Uterus (tissue), 4 donors: Measurements from ENCODE around the gene SORCS3. TPM values are rescaled to one million over a fixed set of nuclear protein-coding genes. Genes with fewer than 3 reads are reported as not detected.
"Not testable (repeated sequence)": the region's sequence is repeated elsewhere in the genome, so short reads cannot be mapped to it uniquely, and the experiment has no call there.

Experiments
- DNase-seq, 2 donors: peaks; one replicate each; pipeline ENCODE4 v3.0.0-alpha.2; 2019 to 2020
- H3K27ac ChIP-seq, 2 donors: fragments of 200-600 bp; sonication (generic); 1 replicate in 1 of 2; 2 replicates in 1 of 2; pipeline ENCODE4 v1.5.1; 2016 to 2018
- H3K27me3 ChIP-seq, 2 donors: fragments of 200-600 bp; sonication (generic); one replicate each; pipeline ENCODE4 v1.5.1; 2018 to 2019; ENCODE audit warnings: control low read depth in 1 of 2
- H3K36me3 ChIP-seq, 2 donors: fragments of 200-600 bp; sonication (generic); one replicate each; pipeline ENCODE4 v1.5.1; 2019; ENCODE audit warnings: control low read depth in 1 of 2
- H3K4me1 ChIP-seq, 2 donors: fragments of 200-600 bp; sonication (generic); one replicate each; pipeline ENCODE4 v1.5.1; 2018 to 2019; ENCODE audit warnings: control low read depth in 1 of 2
- H3K4me3 ChIP-seq, 2 donors: fragments of 200-600 bp; sonication (generic); 1 replicate in 1 of 2; 2 replicates in 1 of 2; pipeline ENCODE4 v1.5.1; 2018 to 2019; ENCODE audit warnings: mild to moderate bottlenecking in 1 of 2
- H3K9me3 ChIP-seq, 2 donors: fragments of 200-600 bp; sonication (generic); one replicate each; pipeline ENCODE4 v1.5.1; 2019; ENCODE audit warnings: control low read depth in 1 of 2
- POLR2A ChIP-seq, 2 donors: fragments of 450-650 bp; IDR thresholded peaks; one replicate each; pipeline ENCODE4 v1.6.1; 2016; ENCODE audit warnings: antibody characterized with exemption in 2 of 2, mild to moderate bottlenecking in 1 of 2, moderate library complexity in 1 of 2
- intact Hi-C: fragments of 100-400 bp; cut with DNase I; formaldehyde crosslinking; loops from one replicate; pipeline ENCODE4 v1.15.1; 2023; ENCODE audit warnings: low total_unique reads
- total RNA-seq, 4 donors: library from RNA; depleted of rRNA in 3 of 4; stranded (reverse); fragments of >200 nt in 3 of 4; gene quantifications; one replicate each; pipeline versions ENCODE4 v1.1.0 to v1.2.4, GENCODE V29; 2014 to 2023
- TF ChIP-seq, protein P1 (sequence below), 4 experiments: fragments of 200-600 bp in 2 of 4; fragments of 450-650 bp in 2 of 4; sonication (generic) in 2 of 4; IDR thresholded peaks; one replicate each; pipeline ENCODE4 v1.5.1; 2016 to 2019; ENCODE audit warnings: antibody characterized with exemption in 4 of 4, mild to moderate bottlenecking in 2 of 4, moderate library complexity in 1 of 4
- donor health status: DM: yes; HTN: yes; CAD: no.

The SORCS3 gene
- total RNA-seq, 4 donors from 2014 or later: 0.77 to 2.4 TPM; not detected in 2

- DNase-seq: no peak
- H3K27ac ChIP-seq: no peak overlapping the region
- no peaks in the 10 kb centered on the region for H3K27me3 ChIP-seq
- H3K4me1 ChIP-seq: no peaks in the 10 kb centered on the region
- no peaks in the 10 kb centered on the region for H3K36me3 ChIP-seq
- no peak for TF ChIP-seq POLR2A (IDR thresholded peaks at IDR 0.05)
- TF ChIP-seq, protein P1, sequence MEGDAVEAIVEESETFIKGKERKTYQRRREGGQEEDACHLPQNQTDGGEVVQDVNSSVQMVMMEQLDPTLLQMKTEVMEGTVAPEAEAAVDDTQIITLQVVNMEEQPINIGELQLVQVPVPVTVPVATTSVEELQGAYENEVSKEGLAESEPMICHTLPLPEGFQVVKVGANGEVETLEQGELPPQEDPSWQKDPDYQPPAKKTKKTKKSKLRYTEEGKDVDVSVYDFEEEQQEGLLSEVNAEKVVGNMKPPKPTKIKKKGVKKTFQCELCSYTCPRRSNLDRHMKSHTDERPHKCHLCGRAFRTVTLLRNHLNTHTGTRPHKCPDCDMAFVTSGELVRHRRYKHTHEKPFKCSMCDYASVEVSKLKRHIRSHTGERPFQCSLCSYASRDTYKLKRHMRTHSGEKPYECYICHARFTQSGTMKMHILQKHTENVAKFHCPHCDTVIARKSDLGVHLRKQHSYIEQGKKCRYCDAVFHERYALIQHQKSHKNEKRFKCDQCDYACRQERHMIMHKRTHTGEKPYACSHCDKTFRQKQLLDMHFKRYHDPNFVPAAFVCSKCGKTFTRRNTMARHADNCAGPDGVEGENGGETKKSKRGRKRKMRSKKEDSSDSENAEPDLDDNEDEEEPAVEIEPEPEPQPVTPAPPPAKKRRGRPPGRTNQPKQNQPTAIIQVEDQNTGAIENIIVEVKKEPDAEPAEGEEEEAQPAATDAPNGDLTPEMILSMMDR (IDR thresholded peaks at IDR 0.05): no peak
- no peak overlapping the region for H3K4me3 ChIP-seq
- H3K9me3 ChIP-seq: no peaks in the 10 kb centered on the region
- intact Hi-C loops: no loop called here
These were observed 48.0 kb downstream of the SORCS3 start for GRCh38 chr10:104689105-104689504.

DNA sequence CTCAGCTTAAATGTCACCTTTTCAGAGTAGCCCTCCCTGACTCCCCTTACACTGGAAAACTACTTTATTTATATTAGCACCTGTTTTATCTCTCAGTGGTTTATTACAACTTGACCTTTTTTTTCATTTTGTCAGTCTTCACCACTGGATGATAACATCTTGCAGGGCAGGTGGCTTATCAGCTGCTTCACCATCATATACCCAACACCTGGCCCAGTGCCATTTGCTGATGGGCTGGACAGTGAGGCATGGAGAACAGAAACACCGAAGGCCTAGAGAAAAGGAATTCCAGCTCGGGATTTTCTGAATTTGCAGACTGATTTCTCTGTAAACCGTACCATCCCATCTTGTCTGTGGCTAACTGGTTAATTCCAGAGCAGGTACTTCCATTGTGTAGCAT, 48.5 kb downstream of the SORCS3 start:
- H3K9me3 ChIP-seq: no peaks in the 10 kb centered on the region
- intact Hi-C loops: no loop called here
- H3K4me1 ChIP-seq: no peaks in the 10 kb centered on the region
- DNase-seq: no peak
- no peaks in the 10 kb centered on the region for H3K36me3 ChIP-seq
- no peak overlapping the region for H3K4me3 ChIP-seq
- TF ChIP-seq POLR2A (IDR thresholded peaks at IDR 0.05): no peak
- TF ChIP-seq, protein P1 (IDR thresholded peaks at IDR 0.05): no peak
- H3K27ac ChIP-seq: no peak overlapping the region
- H3K27me3 ChIP-seq: no peaks in the 10 kb centered on the region

DNA sequence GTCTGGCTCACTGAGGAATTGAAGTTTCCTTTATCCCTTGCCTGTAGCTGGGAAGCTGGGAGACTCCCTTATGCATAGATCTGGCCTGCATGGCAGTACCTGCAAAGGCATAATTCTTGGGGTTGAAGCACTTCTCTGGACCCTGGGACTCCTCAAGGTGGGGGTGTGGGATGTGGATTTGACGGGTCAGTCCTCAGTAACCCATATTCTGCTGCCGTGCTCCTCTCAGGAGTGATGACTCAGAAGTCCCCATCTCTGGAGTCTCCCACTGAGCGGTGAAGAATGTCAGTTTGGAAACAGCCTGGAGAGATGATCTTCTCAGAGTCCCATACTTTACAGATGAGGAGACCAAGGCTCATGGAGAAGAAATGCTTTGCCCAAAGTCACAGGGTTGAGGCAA, 49.0 kb downstream of the SORCS3 start:
- Histone ChIP-seq H3K9me3 (no peaks in the 10 kb centered on the region), H3K27me3 (no peaks in the 10 kb centered on the region), H3K4me1 (no peaks in the 10 kb centered on the region), H3K4me3 (no peak overlapping the region), H3K36me3 (no peaks in the 10 kb centered on the region), H3K27ac (no peak overlapping the region)
- intact Hi-C loops: no loop called here
- TF ChIP-seq POLR2A (IDR thresholded peaks at IDR 0.05): no peak
- TF ChIP-seq, protein P1 (IDR thresholded peaks at IDR 0.05): no peak
- no peak for DNase-seq

DNA sequence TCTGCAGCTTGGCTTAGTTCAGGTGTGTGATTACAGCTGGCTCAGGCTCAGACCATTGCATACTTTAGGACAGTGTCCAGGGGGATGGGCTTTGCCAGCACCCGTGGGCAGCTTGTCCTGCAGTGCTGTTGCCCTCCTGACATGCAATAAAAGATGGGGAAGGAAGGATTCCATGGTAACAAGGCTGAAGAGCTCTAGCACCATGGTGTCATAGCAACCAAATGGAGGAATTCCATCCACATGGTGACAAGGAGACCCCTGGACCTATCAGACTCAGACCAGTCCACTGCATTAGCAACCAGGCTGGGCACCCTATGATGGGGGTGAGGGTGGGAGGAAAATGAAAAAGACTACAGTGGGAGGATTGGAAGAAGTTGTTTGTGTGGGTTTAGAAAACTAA, 49.9 kb downstream of the SORCS3 start:
- no peak for DNase-seq
- no peak for TF ChIP-seq POLR2A (IDR thresholded peaks at IDR 0.05)
- TF ChIP-seq, protein P1 (IDR thresholded peaks at IDR 0.05): no peak
- no peaks in the 10 kb centered on the region for H3K27me3 ChIP-seq
- no peak overlapping the region for H3K27ac ChIP-seq
- no peak overlapping the region for H3K4me3 ChIP-seq
- intact Hi-C loops: no loop called here
- no peaks in the 10 kb centered on the region for H3K36me3 ChIP-seq
- no peaks in the 10 kb centered on the region for H3K4me1 ChIP-seq
- no peaks in the 10 kb centered on the region for H3K9me3 ChIP-seq

DNA sequence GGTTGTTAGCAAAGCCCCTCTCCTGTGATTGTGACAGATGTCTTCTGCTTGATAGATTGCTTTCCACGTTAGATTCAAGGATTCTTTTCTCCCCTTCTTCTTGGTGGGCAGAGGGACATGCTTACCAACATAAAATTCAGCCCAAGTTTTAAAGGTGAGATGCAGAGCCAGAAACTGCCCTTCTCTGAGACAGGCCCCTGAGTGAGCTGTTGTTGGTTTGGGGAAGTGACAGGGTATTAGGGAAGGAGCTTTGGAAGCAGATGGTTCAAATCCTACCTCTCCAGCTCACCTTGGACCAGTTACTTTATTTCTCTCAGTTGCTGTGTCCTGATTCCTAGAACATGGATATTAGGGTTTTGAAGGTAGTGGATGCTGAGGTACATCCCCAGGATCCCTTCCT, 53.0 kb downstream of the SORCS3 start:
- intact Hi-C loops: no loop called here
- H3K27ac ChIP-seq: no peak overlapping the region
- H3K4me1 ChIP-seq: no peaks in the 10 kb centered on the region
- no peaks in the 10 kb centered on the region for H3K36me3 ChIP-seq
- no peak for DNase-seq
- H3K4me3 ChIP-seq: no peak overlapping the region
- no peak for TF ChIP-seq POLR2A (IDR thresholded peaks at IDR 0.05)
- TF ChIP-seq, protein P1 (IDR thresholded peaks at IDR 0.05): no peak
- no peaks in the 10 kb centered on the region for H3K9me3 ChIP-seq
- no peaks in the 10 kb centered on the region for H3K27me3 ChIP-seq

DNA sequence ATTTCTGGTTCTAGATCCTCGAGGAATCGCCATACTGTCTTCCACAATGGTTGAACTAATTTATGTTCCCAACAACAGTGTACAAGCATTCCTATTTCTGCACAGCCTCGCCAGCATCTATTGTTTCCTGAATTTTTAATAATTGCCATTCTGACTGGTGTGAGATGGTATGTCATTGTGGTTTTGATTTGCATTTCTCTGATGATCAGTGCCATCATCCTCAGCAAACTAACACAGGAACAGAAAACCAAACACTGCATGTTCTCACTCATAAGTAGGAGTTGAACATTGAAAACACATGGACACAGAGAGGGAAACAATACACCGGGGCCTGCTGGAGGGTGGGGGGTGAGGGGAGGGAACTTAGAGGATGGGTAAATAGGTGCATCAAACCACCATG, 62.2 kb downstream of the SORCS3 start:
- H3K36me3 ChIP-seq, H3K27ac ChIP-seq, H3K27me3 ChIP-seq, H3K4me3 ChIP-seq, DNase-seq, intact Hi-C loops, H3K9me3 ChIP-seq, H3K4me1 ChIP-seq: not testable (repeated sequence)
